Lower leg skin (tissue), 4 donors: Measurements from ENCODE around the gene BIN2. TPM values are rescaled to one million over a fixed set of nuclear protein-coding genes. Genes with fewer than 3 reads are reported as not detected.

Experiments
- DNase-seq, 2 donors: peaks; one replicate each; pipeline ENCODE4 v3.0.0-alpha.2; 2019; ENCODE audit warnings: low spot score in 2 of 2
- H3K4me3 ChIP-seq: fragments of 200-600 bp; sonication (generic); 2 replicates; pipeline ENCODE4 v1.5.1; 2017; ENCODE audit warnings: mild to moderate bottlenecking, low read depth; ENCODE audit not compliant: poor library complexity, severe bottlenecking
- POLR2A ChIP-seq, 2 donors: fragments of 450-650 bp; IDR thresholded peaks; one replicate each; pipeline ENCODE4 v1.6.1; 2016 to 2017; ENCODE audit warnings: antibody characterized with exemption in 2 of 2, mild to moderate bottlenecking in 1 of 2, moderate library complexity in 1 of 2
- WGBS, 2 donors: methylation state at CpG; one replicate each; pipeline ENCODE4 v1.1.5; 2018; 5-methylcytosine and 5-hydroxymethylcytosine counted together
- intact Hi-C: fragments of 100-400 bp; cut with DNase I; formaldehyde crosslinking; loops from one replicate; pipeline ENCODE4 v1.15.0; 2023; ENCODE audit warnings: low total_unique reads
- total RNA-seq, 4 donors: library from RNA; depleted of rRNA; stranded (reverse); fragments of >200 nt; gene quantifications; one replicate each; pipeline ENCODE4 v1.1.0, GENCODE V29; 2016
- TF ChIP-seq, protein P1 (sequence below), 3 donors: fragments of 450-650 bp; IDR thresholded peaks; one replicate each; pipeline ENCODE4 v1.5.1; 2016; ENCODE audit warnings: antibody characterized with exemption in 3 of 3, mild to moderate bottlenecking in 3 of 3, moderate library complexity in 2 of 3

BIN2 gene
- total RNA-seq, 4 donors from 2014 or later: 0.38 to 2.4 (median 0.94) TPM

DNA sequence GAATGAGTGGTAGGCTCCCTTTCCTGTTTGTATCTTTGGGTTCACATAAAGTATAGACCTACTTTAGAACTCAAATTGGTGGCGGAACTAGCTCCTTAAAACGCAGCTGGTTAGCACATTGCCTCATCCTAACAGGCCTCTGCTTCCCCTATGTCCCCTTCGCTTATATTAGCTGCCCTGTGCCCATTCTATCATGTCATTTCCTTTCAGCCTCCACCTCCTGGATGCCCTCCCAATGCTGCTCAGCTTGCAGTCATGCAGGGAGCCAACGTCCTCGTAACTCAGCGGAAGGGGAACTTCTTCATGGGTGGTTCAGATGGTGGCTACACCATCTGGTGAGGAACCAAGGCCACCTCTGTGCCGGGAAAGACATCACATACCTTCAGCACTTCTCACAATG lies 81.9 kb downstream of the BIN2 start:
- no peak overlapping the region for H3K4me3 ChIP-seq
- TF ChIP-seq, protein P1, sequence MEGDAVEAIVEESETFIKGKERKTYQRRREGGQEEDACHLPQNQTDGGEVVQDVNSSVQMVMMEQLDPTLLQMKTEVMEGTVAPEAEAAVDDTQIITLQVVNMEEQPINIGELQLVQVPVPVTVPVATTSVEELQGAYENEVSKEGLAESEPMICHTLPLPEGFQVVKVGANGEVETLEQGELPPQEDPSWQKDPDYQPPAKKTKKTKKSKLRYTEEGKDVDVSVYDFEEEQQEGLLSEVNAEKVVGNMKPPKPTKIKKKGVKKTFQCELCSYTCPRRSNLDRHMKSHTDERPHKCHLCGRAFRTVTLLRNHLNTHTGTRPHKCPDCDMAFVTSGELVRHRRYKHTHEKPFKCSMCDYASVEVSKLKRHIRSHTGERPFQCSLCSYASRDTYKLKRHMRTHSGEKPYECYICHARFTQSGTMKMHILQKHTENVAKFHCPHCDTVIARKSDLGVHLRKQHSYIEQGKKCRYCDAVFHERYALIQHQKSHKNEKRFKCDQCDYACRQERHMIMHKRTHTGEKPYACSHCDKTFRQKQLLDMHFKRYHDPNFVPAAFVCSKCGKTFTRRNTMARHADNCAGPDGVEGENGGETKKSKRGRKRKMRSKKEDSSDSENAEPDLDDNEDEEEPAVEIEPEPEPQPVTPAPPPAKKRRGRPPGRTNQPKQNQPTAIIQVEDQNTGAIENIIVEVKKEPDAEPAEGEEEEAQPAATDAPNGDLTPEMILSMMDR (IDR thresholded peaks at IDR 0.05): no peak
- TF ChIP-seq POLR2A (IDR thresholded peaks at IDR 0.05): no peak
- intact Hi-C loops: no loop called here
- no peak for DNase-seq
- 66 to 72% methylated on average over 7 of the region's 7 CpGs for WGBS, 2 donors

- intact Hi-C loops: no loop called here
- 53 to 67% methylated on average over 2 of the region's 2 CpGs for WGBS, 2 donors
- no peak for DNase-seq
- no peak overlapping the region for H3K4me3 ChIP-seq
- no peak for TF ChIP-seq POLR2A (IDR thresholded peaks at IDR 0.05)
- TF ChIP-seq, protein P1 (IDR thresholded peaks at IDR 0.05): no peak
Observed at GRCh38 chr12:51240971-51241370, 83.0 kb downstream of the BIN2 start.

- peak within 1 kb of the TSS; percentile 83 for H3K4me3 ChIP-seq
- 0 to 1% methylated on average over 64 to 69 of the region's 70 CpGs for WGBS, 2 donors
- TF ChIP-seq POLR2A (IDR thresholded peaks at IDR 0.05): peak in 1 of 2 donors; percentile 96
- TF ChIP-seq, protein P1 (IDR thresholded peaks at IDR 0.05): peak in 1 of 3 donors; percentile 18
- DNase-seq: peak; percentile 94 to 99
- intact Hi-C loops: no loop called here
Observed at GRCh38 chr12:51238510-51239334, 85.3 kb downstream of the BIN2 start, which contains the start of gene DAZAP2. TSS of gene DAZAP2 (plus strand) at chr12:51238826. CDS start at chr12:51238908, 82 bp downstream.

DNA sequence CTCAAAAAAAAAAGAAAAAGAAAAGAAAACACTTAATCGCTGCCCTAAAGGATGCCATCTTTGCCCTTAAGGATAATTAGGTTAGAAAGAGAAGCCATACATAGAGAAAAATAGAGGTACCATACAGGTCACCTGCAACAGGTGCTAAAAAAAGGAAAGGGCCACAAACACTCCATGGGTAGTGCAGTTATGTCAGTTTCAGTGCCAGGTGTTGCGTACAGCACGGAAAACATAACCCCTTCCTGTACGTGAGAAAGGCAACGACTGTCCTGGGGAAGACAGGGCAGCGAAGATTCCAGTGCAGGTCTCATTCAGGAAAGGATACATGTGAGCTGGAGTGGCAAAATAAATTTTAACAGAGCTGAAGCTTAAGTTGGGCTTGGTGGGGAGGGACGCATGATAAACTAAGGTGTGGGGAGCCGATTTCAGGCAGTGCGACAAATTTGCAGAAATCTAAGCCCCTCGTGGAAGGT lies 85.9 kb downstream of the BIN2 start:
- intact Hi-C loops: no loop called here
- TF ChIP-seq POLR2A (IDR thresholded peaks at IDR 0.05): no peak
- TF ChIP-seq, protein P1 (IDR thresholded peaks at IDR 0.05): no peak
- H3K4me3 ChIP-seq: peak overlapping the region; percentile 17
- peak; percentile 20 to 86 for DNase-seq
- WGBS, 2 donors: 5 to 7% methylated on average over 10 of the region's 10 CpGs

GRCh38 chr12:51234530-51234929 lies 89.4 kb downstream of the BIN2 start:
- H3K4me3 ChIP-seq: no peak overlapping the region
- 55 to 61% methylated on average over 5 of the region's 5 CpGs for WGBS, 2 donors
- intact Hi-C loops: no loop called here
- no peak for TF ChIP-seq POLR2A (IDR thresholded peaks at IDR 0.05)
- TF ChIP-seq, protein P1 (IDR thresholded peaks at IDR 0.05): no peak
- no peak for DNase-seq
